Natural killer cell (primary cell): ENCODE data around the gene GALNT2. TPM values are rescaled to one million over a fixed set of nuclear protein-coding genes. Genes with fewer than 3 reads are reported as not detected.
A peak's percentile ranks its signal among the peaks of the same experiment; 100 is the strongest.

Source experiments
- ATAC-seq, 3 donors: fragments of 150-1000 bp in 2 of 3; fragments of 200-7000 bp in 1 of 3; cut with Tn5 transposase; 1 replicate in 1 of 3; 2 replicates in 2 of 3; pipeline ENCODE4 v1.10.0; 2021; ENCODE audit warnings: mild to moderate bottlenecking in 2 of 3, moderate library complexity in 2 of 3
- DNase-seq, 2 donors: peaks; one replicate each; pipeline versions ENCODE4 v3.0.0 to v3.0.0-alpha.2; 2013 to 2021; ENCODE audit warnings: mixed read lengths in 1 of 2
- H3K27ac ChIP-seq: one replicate; pipeline ENCODE4 v1.5.1; 2013; ENCODE audit warnings: mild to moderate bottlenecking, low read length
- H3K27me3 ChIP-seq: one replicate; pipeline ENCODE4 v1.6.1; 2013; ENCODE audit warnings: low read length; ENCODE audit not compliant: control insufficient read depth, insufficient read depth
- H3K36me3 ChIP-seq: one replicate; pipeline ENCODE4 v1.6.1; 2013; ENCODE audit warnings: low read length; ENCODE audit not compliant: control insufficient read depth, insufficient read depth
- H3K4me1 ChIP-seq: one replicate; pipeline ENCODE4 v1.6.1; 2013; ENCODE audit warnings: low read length; ENCODE audit not compliant: control insufficient read depth, insufficient read depth
- H3K4me3 ChIP-seq: one replicate; pipeline ENCODE4 v1.5.1; 2013; ENCODE audit warnings: low read length
- H3K9me3 ChIP-seq: one replicate; pipeline ENCODE4 v1.6.1; 2013; ENCODE audit warnings: low read length; ENCODE audit not compliant: control insufficient read depth, insufficient read depth
- H3K27ac Mint-ChIP-seq, 2 donors: one replicate each; pipeline ENCODE4 v1.8.0; 2022; ENCODE audit warnings: mild to moderate bottlenecking in 2 of 2, mixed read lengths in 2 of 2, moderate library complexity in 1 of 2
- H3K27me3 Mint-ChIP-seq, 2 donors: one replicate each; pipeline ENCODE4 v1.8.0; 2022; ENCODE audit warnings: low read depth in 2 of 2, mixed read lengths in 2 of 2
- H3K36me3 Mint-ChIP-seq: one replicate; pipeline ENCODE4 v1.8.0; 2022; ENCODE audit warnings: mixed read lengths
- H3K4me1 Mint-ChIP-seq, 2 donors: one replicate each; pipeline ENCODE4 v1.8.0; 2022; ENCODE audit warnings: mixed read lengths in 2 of 2
- H3K4me3 Mint-ChIP-seq: one replicate; pipeline ENCODE4 v1.8.0; 2022; ENCODE audit warnings: mild to moderate bottlenecking, moderate library complexity, mixed read lengths
- H3K9me3 Mint-ChIP-seq, 2 donors: one replicate each; pipeline ENCODE4 v1.8.0; 2022; ENCODE audit warnings: mixed read lengths in 2 of 2
- CTCF ChIP-seq: fragments of 200-600 bp; IDR thresholded peaks from one replicate; pipeline ENCODE4 v1.8.0; 2022; ENCODE audit warnings: antibody characterized with exemption
- WGBS: methylation state at CpG from one replicate; pipeline ENCODE4 v1.1.7; 2013; ENCODE audit warnings: missing lambda C conversion rate; ENCODE audit not compliant: insufficient coverage; 5-methylcytosine and 5-hydroxymethylcytosine counted together
- intact Hi-C: fragments of 100-400 bp; cut with micrococcal nuclease; formaldehyde crosslinking; loops from one replicate; pipeline ENCODE4 v1.14.2; 2022
- total RNA-seq, 4 donors: library from RNA; stranded (reverse); fragments of 120-200 nt in 1 of 4; gene quantifications; one replicate each; pipeline versions ENCODE4 v1.2.3 to v1.2.4, GENCODE V29; 2013 to 2022

The GALNT2 gene
- total RNA-seq, 3 donors from 2014 or later (not counting 1 experiment from before 2014, with no cell fraction given) = 31.2 to 53.6 (median 47.3) TPM

DNA sequence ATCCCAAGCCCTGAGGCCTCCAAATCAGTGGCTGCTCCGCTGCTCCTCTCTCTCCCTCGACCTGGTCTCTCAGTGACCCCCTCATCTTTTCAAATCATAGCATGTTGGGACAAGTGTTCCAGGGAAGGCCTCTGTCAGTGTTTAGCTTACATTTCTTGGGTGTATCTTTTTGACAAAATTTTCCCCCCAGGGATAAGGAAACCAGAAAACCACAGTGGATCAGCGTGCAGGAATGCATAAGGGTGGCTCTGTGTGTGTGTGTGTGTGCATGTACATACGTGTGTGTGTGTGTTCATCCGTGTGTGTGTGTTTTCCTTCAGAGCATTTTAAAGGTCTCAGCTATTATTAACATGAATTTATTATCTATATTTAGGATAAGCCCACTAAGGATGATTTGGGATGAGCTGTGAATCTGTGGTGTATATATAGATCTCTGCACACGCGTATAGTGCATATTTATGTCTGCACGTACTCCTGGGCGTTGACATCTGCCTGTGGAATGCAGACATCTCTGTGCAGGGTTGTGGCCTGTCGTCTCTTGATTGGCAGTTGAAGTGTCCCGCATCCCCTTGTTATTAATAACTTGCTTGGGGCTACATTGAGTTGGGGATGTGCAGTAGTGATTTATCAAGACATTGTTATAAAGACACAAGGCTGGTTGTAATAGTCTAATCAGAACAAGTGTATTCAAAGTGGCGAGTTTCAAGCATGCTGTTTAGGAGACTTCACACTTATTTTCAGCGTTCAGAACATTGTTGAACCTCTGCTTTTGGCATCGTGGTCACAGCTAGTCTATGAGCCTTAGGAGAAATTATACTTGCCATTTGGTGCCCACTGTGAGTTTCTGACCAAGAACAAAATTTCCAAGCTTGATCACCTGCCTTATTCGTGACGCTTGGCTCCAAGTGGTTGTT, 55.6 kb downstream of the GALNT2 start:
- Histone ChIP-seq H3K4me3 (no peak overlapping the region), H3K4me1 (peaks cover 45% of the 10 kb centered on the region), H3K27ac (no peak overlapping the region), H3K27me3 (no peaks in the 10 kb centered on the region), H3K36me3 (no peaks in the 10 kb centered on the region), H3K9me3 (no peaks in the 10 kb centered on the region)
- TF ChIP-seq CTCF = no peak
- Mint-ChIP-seq H3K27ac (peak overlapping the region; percentile 80 to 93), H3K36me3 (no peaks in the 10 kb centered on the region), H3K9me3 (no peaks in the 10 kb centered on the region), H3K27me3 (no peaks in the 10 kb centered on the region), H3K4me3 (no peak overlapping the region), H3K4me1 (peaks cover 86% of the 10 kb centered on the region in 2 donors)
- WGBS = 75% methylated on average over 13 of the region's 16 CpGs
- intact Hi-C loops = loop anchor here (5.0 kb wide), 1 partner anchor 55 kb away; the partner anchor contains the start of gene GALNT2
- no peak for DNase-seq
- no peak for ATAC-seq

- Histone ChIP-seq H3K9me3 (no peaks in the 10 kb centered on the region), H3K27ac (peak overlapping the region; percentile 53), H3K27me3 (no peaks in the 10 kb centered on the region), H3K4me1 (peaks cover 47% of the 10 kb centered on the region), H3K36me3 (no peaks in the 10 kb centered on the region), H3K4me3 (no peak overlapping the region)
- Mint-ChIP-seq H3K9me3 (no peaks in the 10 kb centered on the region), H3K27me3 (no peaks in the 10 kb centered on the region), H3K27ac (peak overlapping the region; percentile 80 to 93), H3K4me3 (peak overlapping the region; percentile 79), H3K36me3 (no peaks in the 10 kb centered on the region), H3K4me1 (peaks cover 82 to 86% of the 10 kb centered on the region in 2 donors)
- intact Hi-C loops = loop anchor here (5.0 kb wide), 1 partner anchor 56 kb away; the partner anchor contains the start of gene GALNT2
- DNase-seq = peak in 1 of 2 donors; percentile 21
- TF ChIP-seq CTCF = no peak
- ATAC-seq = peak; percentile 56 to 74 (median 74)
- WGBS = 27% methylated on average over 10 of the region's 13 CpGs
Measured at GRCh38 chr1:230123280-230124185, 56.5 kb downstream of the GALNT2 start.

- ATAC-seq = peak in 2 of 3 donors; percentile 15 to 38
- H3K9me3 Mint-ChIP-seq = no peaks in the 10 kb centered on the region
- intact Hi-C loops = loop anchor here (5.0 kb wide), 1 partner anchor 57 kb away; the partner anchor contains the start of gene GALNT2
Measured at GRCh38 chr1:230124186-230125128, 57.4 kb downstream of the GALNT2 start.

More at GRCh38 chr1:230124186-230125128, 57.4 kb downstream of the GALNT2 start:
- Histone ChIP-seq H3K4me1 (peaks cover 47% of the 10 kb centered on the region), H3K27me3 (no peaks in the 10 kb centered on the region), H3K36me3 (no peaks in the 10 kb centered on the region), H3K4me3 (no peak overlapping the region), H3K27ac (peak overlapping the region; percentile 53), H3K9me3 (no peaks in the 10 kb centered on the region)
- 55% methylated on average over 9 of the region's 9 CpGs for WGBS
- Mint-ChIP-seq H3K36me3 (no peaks in the 10 kb centered on the region), H3K27me3 (no peaks in the 10 kb centered on the region), H3K4me1 (peaks cover 80 to 84% of the 10 kb centered on the region in 2 donors), H3K27ac (peak overlapping the region; percentile 80 to 93), H3K4me3 (peak overlapping the region; percentile 79)
- no peak for TF ChIP-seq CTCF
- peak in 1 of 2 donors; percentile 13 for DNase-seq
